ENCODE data around the gene CFAP77.

CFAP77 gene

GRCh38 chr9:132519033-132519432 lies 109.0 kb downstream of the CFAP77 start:
- no peak for DNase-seq

DNA sequence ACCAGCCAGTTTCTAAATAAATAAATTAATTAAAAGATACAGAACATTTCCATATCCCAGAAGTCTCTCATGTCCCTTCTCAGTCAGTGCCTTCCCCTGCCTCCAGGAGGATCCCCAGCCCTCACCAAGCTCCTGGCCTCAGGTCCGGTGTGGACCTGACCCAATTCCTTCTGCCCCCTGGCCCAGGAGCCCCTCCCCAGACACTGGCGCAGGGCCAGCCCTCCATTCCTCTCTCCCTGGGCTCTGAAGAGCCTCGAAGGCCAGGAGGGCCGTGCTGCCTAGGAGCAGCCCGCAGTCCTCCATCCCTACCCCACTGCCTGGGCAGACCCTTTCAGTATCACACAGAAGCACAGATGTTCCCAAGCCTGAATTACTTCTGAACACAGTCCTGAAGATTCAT lies 110.6 kb downstream of the CFAP77 start:
- no peak for DNase-seq

DNA sequence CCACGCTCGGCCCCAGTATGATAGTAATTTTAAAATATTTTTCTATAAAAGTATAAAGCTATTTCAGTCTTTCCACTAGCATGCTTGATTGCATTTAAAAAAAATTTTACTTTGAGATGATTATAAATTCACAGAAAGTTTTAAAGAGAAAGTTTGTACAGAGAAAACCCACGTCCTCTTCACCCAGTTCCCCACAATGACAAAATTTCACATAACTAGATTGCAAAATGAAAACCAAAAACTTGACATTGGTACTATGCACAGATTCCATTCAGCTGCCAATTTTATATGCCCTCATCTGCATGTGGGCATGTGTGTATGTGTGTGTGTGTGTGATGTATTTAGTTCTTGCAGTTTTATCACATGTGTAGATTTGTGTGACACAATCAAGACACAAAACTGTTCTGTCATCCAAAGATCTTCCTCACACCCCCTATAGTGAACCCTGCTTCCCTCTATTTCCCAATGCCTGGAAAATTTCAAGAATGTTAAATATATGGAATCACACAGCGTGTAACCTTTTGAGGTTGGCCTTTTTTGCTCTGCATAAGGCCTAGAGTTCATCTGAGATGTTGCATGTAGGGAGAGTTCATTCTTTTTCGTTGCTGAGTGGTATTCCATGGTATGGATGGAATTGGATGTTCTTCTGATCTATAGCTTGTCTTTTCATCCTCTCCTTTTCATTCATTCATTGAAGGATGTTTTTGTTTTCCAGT lies 115.5 kb downstream of the CFAP77 start:
- DNase-seq: no peak

- DNase-seq: no peak
Measured at GRCh38 chr9:132531195-132531594, 121.2 kb downstream of the CFAP77 start.

DNA sequence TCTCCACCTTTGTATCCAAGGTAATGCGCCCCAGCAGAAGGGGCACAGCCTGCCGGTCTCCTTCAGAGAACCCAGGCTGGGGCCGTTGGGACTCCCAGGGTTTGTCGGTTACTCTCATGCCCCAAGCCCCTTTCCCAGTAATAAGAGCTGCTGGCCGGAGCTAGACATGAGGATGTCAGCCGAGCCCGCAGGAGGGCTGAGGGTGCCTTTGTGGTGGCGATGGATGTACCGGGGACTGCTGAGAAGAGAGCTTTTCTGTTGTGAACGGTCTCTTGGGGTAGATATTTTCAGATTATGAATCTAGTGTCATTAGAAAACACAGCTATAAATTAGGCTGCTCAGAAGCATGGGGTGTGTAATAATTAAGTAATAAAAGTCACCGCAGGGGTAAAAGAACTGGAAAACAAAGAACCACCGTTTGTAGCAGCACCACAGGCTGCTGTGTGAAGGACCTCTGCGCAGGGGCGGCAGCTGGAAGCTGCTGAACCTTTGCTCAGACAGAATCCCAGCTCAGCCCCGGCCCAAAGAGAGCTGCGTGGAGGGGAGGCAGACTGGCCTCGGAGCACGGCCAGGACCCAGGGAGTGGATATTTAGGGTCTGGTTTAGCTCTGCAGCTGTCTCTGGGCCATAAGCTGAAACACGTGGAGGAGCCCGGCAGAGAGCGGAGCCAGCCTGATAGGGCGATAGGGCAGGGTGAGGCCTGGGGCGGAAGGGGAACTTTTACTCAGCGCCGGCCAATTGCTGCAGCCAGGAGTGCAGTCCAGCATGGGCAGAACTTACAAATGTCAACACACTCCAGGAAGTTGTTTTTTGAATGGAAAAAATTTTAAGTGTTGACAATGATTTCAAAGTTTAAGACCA lies 121.9 kb downstream of the CFAP77 start:
- DNase-seq: no peak

- no peak for DNase-seq
Measured at GRCh38 chr9:132534832-132535231, 124.8 kb downstream of the CFAP77 start.

- no peak for DNase-seq
Measured at GRCh38 chr9:132536124-132536523, 126.1 kb downstream of the CFAP77 start.

DNA sequence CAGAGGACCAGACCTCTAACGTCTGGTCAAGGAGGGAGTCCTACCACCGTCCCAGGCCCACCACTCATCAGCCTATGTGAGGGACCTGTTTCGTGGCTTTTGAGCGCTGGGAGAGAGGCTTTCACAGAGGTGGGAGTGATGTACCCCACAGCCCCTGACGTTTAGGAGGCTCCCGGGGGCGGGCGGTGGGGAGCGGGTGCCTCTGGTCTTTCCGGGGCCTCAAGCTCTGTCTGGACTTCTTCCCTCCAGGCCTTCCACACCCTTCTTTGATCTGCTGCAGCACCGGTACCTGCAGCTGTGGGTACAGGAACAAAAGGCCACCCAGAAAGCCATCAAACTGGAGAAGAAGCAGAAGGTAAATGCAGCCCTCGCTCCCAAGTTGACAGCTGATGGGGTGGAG lies 127.3 kb downstream of the CFAP77 start:
- no peak for DNase-seq

DNA sequence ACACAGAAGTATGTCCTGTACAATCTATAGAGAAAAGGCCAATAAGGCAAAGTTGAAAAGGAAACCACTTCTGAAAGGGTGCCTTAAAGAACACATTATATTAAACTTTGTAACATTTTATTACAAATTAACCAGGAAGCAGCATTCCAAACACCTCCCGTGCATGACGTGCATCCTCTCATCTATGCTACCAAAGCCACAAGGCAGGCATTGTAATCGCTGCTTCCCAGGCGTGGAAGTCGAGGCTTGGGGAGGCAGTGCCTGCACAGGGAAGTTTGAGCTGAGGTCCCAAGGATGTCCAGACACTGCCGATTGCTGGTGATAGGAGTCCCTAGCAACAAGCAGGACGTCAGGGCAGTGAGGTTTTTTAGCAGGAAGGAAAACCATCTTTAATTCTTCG lies 128.1 kb downstream of the CFAP77 start:
- no peak for DNase-seq

DNA sequence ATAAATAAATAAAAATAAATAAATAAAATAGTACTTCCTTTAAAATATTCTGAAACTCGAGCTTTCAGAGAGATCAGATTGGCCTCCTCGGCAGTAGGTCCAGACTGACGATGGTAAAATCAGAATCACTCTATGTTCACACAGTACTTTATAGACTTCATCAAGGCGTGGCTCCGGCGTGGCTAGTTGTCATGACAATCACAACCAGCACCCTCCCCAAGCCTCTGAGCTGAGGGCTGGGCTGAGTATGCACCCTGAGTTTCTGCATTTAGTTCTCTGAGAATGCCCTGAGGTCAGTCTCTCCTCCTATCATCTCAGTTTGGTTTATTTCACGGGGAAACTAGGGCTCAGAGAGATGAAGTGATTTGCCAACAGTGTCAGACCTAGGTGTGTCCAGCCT lies 129.1 kb downstream of the CFAP77 start:
- no peak for DNase-seq

DNA sequence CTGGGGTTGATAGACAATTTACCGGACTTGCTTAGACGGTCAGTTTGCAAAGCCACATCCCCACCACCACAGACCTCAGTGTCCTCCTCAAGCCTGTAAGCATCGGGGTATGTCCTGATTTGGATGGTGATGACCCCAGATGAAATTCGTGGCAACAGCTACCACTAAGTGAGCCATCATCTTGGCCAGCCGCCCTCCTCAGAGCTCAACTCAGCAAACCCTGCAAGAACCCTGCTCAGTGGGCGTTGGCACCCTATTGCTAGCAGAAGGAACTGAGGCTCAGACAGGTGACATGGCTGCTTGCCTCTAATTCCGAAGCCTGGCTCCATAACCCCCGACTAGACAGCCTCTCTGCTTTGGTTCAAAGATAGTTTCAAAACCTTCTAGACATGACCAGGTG lies 131.0 kb downstream of the CFAP77 start:
- no peak for DNase-seq

GRCh38 chr9:132541870-132542830 lies 132.1 kb downstream of the CFAP77 start:
- no peak for DNase-seq

GRCh38 chr9:132543251-132543650 lies 133.2 kb downstream of the CFAP77 start:
- DNase-seq: no peak

- no peak for DNase-seq
Measured at GRCh38 chr9:132543960-132544359, 133.9 kb downstream of the CFAP77 start.

GRCh38 chr9:132545578-132545977 lies 135.6 kb downstream of the CFAP77 start:
- DNase-seq: no peak

GRCh38 chr9:132546148-132547051 lies 136.4 kb downstream of the CFAP77 start:
- DNase-seq: no peak

GRCh38 chr9:132547052-132547431 lies 137.0 kb downstream of the CFAP77 start:
- DNase-seq: no peak

DNA sequence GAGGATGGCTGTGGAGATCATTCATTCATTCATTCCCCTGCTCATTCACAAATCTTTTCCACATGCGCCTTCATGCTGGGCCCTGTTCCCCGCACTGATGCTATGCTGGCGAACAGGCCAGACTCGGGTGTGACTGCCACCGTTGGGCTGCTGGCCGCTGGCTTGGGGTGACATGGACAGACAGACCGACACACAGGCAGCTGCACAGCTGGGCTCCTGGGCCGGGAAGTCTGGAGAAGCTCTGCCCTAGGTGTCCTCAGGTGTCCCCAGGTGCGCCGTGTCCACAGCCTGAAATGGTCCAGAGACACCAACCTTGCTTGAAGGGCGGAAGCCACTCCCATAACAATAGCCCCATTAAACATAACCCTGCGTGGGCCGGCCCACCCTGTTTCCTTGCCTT lies 137.4 kb downstream of the CFAP77 start:
- DNase-seq: no peak

- DNase-seq: no peak
Measured at GRCh38 chr9:132547976-132548730, 138.1 kb downstream of the CFAP77 start.

GRCh38 chr9:132548751-132549640 lies 139.0 kb downstream of the CFAP77 start:
- DNase-seq: no peak
